Central memory CD8-positive, alpha-beta T cell (primary cell): ENCODE measurements around the gene NHP2.

Source experiments
- ATAC-seq: fragments of 150-1000 bp; cut with Tn5 transposase; replicated peaks from 2 replicates; pipeline ENCODE4 v1.10.0; 2022; ENCODE audit warnings: mild to moderate bottlenecking, moderate FRiP score, moderate number of reproducible peaks; ENCODE audit not compliant: poor library complexity, severe bottlenecking; ENCODE audit errors: extremely low read depth
- DNase-seq, 2 donors: peaks; one replicate each; pipeline ENCODE4 v3.0.0; 2021; ENCODE audit warnings: low spot score in 2 of 2
- H3K27ac Mint-ChIP-seq: one replicate; pipeline ENCODE4 v1.8.0; 2022; ENCODE audit warnings: low read depth, mild to moderate bottlenecking, moderate library complexity, mixed read lengths
- H3K27me3 Mint-ChIP-seq: one replicate; pipeline ENCODE4 v1.8.0; 2022; ENCODE audit warnings: mixed read lengths
- H3K36me3 Mint-ChIP-seq: one replicate; pipeline ENCODE4 v1.8.0; 2022; ENCODE audit warnings: mild to moderate bottlenecking, moderate library complexity, mixed read lengths; ENCODE audit not compliant: insufficient read depth
- H3K4me1 Mint-ChIP-seq: one replicate; pipeline ENCODE4 v1.8.0; 2022; ENCODE audit warnings: mixed read lengths
- H3K4me3 Mint-ChIP-seq: one replicate; pipeline ENCODE4 v1.8.0; 2022; ENCODE audit warnings: mild to moderate bottlenecking, moderate library complexity, mixed read lengths
- H3K9me3 Mint-ChIP-seq: one replicate; pipeline ENCODE4 v1.8.0; 2022; ENCODE audit warnings: mixed read lengths

Gene NHP2

GRCh38 chr5:178192244-178192643 is 38.6 kb upstream of the NHP2 start:
- Mint-ChIP-seq H3K27me3 (no peaks in the 10 kb centered on the region), H3K9me3 (no peaks in the 10 kb centered on the region), H3K4me1 (peaks cover 31% of the 10 kb centered on the region), H3K36me3 (peaks cover 2% of the 10 kb centered on the region), H3K4me3 (peak overlapping the region; percentile 51), H3K27ac (no peak overlapping the region)
- DNase-seq = no peak
- ATAC-seq = no peak

GRCh38 chr5:178191661-178192060 is 38.0 kb upstream of the NHP2 start:
- Mint-ChIP-seq H3K4me1 (peaks cover 31% of the 10 kb centered on the region), H3K4me3 (no peak overlapping the region), H3K27ac (no peak overlapping the region), H3K36me3 (peaks cover 2% of the 10 kb centered on the region), H3K9me3 (no peaks in the 10 kb centered on the region), H3K27me3 (no peaks in the 10 kb centered on the region)
- DNase-seq (no peak), ATAC-seq (no peak)

GRCh38 chr5:178189433-178189832 is 35.7 kb upstream of the NHP2 start:
- Mint-ChIP-seq H3K36me3 (peaks cover 2% of the 10 kb centered on the region), H3K4me3 (no peak overlapping the region), H3K9me3 (no peaks in the 10 kb centered on the region), H3K27me3 (no peaks in the 10 kb centered on the region), H3K27ac (no peak overlapping the region), H3K4me1 (peaks cover 24% of the 10 kb centered on the region)
- ATAC-seq (no peak), DNase-seq (no peak)

- Mint-ChIP-seq H3K9me3 (no peaks in the 10 kb centered on the region), H3K27ac (no peak within 1 kb of the TSS), H3K27me3 (no peaks in the 10 kb centered on the region), H3K4me3 (no peak within 1 kb of the TSS), H3K4me1 (peaks cover under 1% of the 10 kb centered on the region), H3K36me3 (peaks cover 3% of the 10 kb centered on the region)
- no peak for ATAC-seq
- DNase-seq = no peak
Measured at GRCh38 chr5:178187014-178187413, 33.3 kb upstream of the NHP2 start, which contains the start of gene GMCL2. GMCL2 (minus strand) TSS chr5:178187371; CDS start chr5:178187299, 72 bp downstream.

GRCh38 chr5:178186427-178186826 is 32.7 kb upstream of the NHP2 start:
- H3K27ac Mint-ChIP-seq = no peak overlapping the region
- DNase-seq = no peak
- H3K9me3 Mint-ChIP-seq = no peaks in the 10 kb centered on the region
- H3K4me1 Mint-ChIP-seq = no peaks in the 10 kb centered on the region
- no peaks in the 10 kb centered on the region for H3K27me3 Mint-ChIP-seq
- H3K36me3 Mint-ChIP-seq = peaks cover 4% of the 10 kb centered on the region
- no peak overlapping the region for H3K4me3 Mint-ChIP-seq
- no peak for ATAC-seq

GRCh38 chr5:178182158-178182876 is 28.6 kb upstream of the NHP2 start:
- Mint-ChIP-seq H3K27me3 (peaks cover 16% of the 10 kb centered on the region), H3K4me1 (no peaks in the 10 kb centered on the region), H3K36me3 (peaks cover 2% of the 10 kb centered on the region), H3K27ac (no peak overlapping the region), H3K9me3 (no peaks in the 10 kb centered on the region), H3K4me3 (no peak overlapping the region)
- DNase-seq = no peak
- no peak for ATAC-seq

- Mint-ChIP-seq H3K36me3 (peaks cover 2% of the 10 kb centered on the region), H3K27me3 (peaks cover 25% of the 10 kb centered on the region), H3K9me3 (no peaks in the 10 kb centered on the region), H3K4me1 (no peaks in the 10 kb centered on the region), H3K27ac (no peak overlapping the region), H3K4me3 (no peak overlapping the region)
- ATAC-seq = no peak
- DNase-seq = no peak
Measured at GRCh38 chr5:178180141-178180863, 26.6 kb upstream of the NHP2 start.

- Mint-ChIP-seq H3K27me3 (peaks cover 25% of the 10 kb centered on the region), H3K9me3 (no peaks in the 10 kb centered on the region), H3K4me3 (no peak overlapping the region), H3K4me1 (no peaks in the 10 kb centered on the region), H3K36me3 (peaks cover 2% of the 10 kb centered on the region), H3K27ac (no peak overlapping the region)
- DNase-seq (no peak), ATAC-seq (no peak)
Measured at GRCh38 chr5:178177569-178177968, 23.9 kb upstream of the NHP2 start.

- DNase-seq (no peak), ATAC-seq (no peak)
- H3K27me3 Mint-ChIP-seq = peaks cover 25% of the 10 kb centered on the region
- no peaks in the 10 kb centered on the region for H3K36me3 Mint-ChIP-seq
- H3K4me3 Mint-ChIP-seq = no peak overlapping the region
- H3K4me1 Mint-ChIP-seq = no peaks in the 10 kb centered on the region
- no peak overlapping the region for H3K27ac Mint-ChIP-seq
- H3K9me3 Mint-ChIP-seq = no peaks in the 10 kb centered on the region
Measured at GRCh38 chr5:178176791-178177190, 23.1 kb upstream of the NHP2 start.

- DNase-seq (no peak), ATAC-seq (no peak)
- H3K4me3 Mint-ChIP-seq = no peak overlapping the region
- peaks cover 30% of the 10 kb centered on the region for H3K27me3 Mint-ChIP-seq
- H3K9me3 Mint-ChIP-seq = no peaks in the 10 kb centered on the region
- H3K27ac Mint-ChIP-seq = no peak overlapping the region
- H3K4me1 Mint-ChIP-seq = no peaks in the 10 kb centered on the region
- H3K36me3 Mint-ChIP-seq = no peaks in the 10 kb centered on the region
Measured at GRCh38 chr5:178174456-178174855, 20.8 kb upstream of the NHP2 start.

GRCh38 chr5:178170455-178170854 is 16.8 kb upstream of the NHP2 start:
- DNase-seq (no peak), ATAC-seq (no peak)
- no peaks in the 10 kb centered on the region for H3K9me3 Mint-ChIP-seq

GRCh38 chr5:178165581-178165980 is 11.9 kb upstream of the NHP2 start:
- peaks cover 39% of the 10 kb centered on the region for H3K27me3 Mint-ChIP-seq
- peaks cover 7% of the 10 kb centered on the region for H3K4me1 Mint-ChIP-seq
- H3K36me3 Mint-ChIP-seq = no peaks in the 10 kb centered on the region
- H3K4me3 Mint-ChIP-seq = no peak overlapping the region
- DNase-seq (no peak), ATAC-seq (no peak)
- no peaks in the 10 kb centered on the region for H3K9me3 Mint-ChIP-seq
- no peak overlapping the region for H3K27ac Mint-ChIP-seq

More at GRCh38 chr5:178170455-178170854, 16.8 kb upstream of the NHP2 start:
- Mint-ChIP-seq H3K27me3 (peaks cover 8% of the 10 kb centered on the region), H3K4me1 (no peaks in the 10 kb centered on the region), H3K27ac (no peak overlapping the region), H3K36me3 (no peaks in the 10 kb centered on the region), H3K4me3 (no peak overlapping the region)
